IMR-90 (cell line): ENCODE results near the gene CASP6. TPM values are rescaled to one million over a fixed set of nuclear protein-coding genes. Genes with fewer than 3 reads are reported as not detected.

ENCODE experiments used
- ATAC-seq: fragments of 200-7000 bp; cut with Tn5 transposase; 2 replicates; pipeline ENCODE4 v1.9.1; 2020; ENCODE audit warnings: low read depth, mild to moderate bottlenecking, moderate library complexity
- BruUV-seq: library from RNA; stranded (reverse); fragments of 400-500 nt; replicated peaks from 2 replicates; lab custom pipeline; 2021; lab: Mats Ljungman, UMichigan
- CTCF ChIA-PET: fragments of 300-600 bp; formaldehyde crosslinking; extraction: SDS; loops from one replicate; lab custom pipeline; 2021; ENCODE audit warnings: antibody characterized with exemption; lab: Yijun Ruan, JAX
- POLR2A ChIA-PET: fragments of 300-600 bp; sonication (Branson Sonifier 250); formaldehyde crosslinking; loops from one replicate; lab custom pipeline; 2022; ENCODE audit warnings: antibody characterized with exemption; ENCODE audit not compliant: unreplicated experiment; lab: Charles Lee
- DNase-seq: peaks from one replicate; pipeline ENCODE4 v3.0.0; 2013
- H2AFZ ChIP-seq: replicated peaks from 2 replicates; pipeline ENCODE3; 2013; ENCODE audit warnings: low read length, mild to moderate bottlenecking; ENCODE audit not compliant: poor library complexity
- H2AK5ac ChIP-seq: 2 replicates; pipeline ENCODE4 v1.6.1; 2013; ENCODE audit warnings: low read depth, low read length, inconsistent platforms
- H2AK9ac ChIP-seq: replicated peaks from 2 replicates; pipeline ENCODE3; 2013; ENCODE audit warnings: mild to moderate bottlenecking, low read depth, low read length, moderate library complexity; ENCODE audit not compliant: poor library complexity
- H2BK120ac ChIP-seq: 2 replicates; pipeline ENCODE4 v1.6.1; 2013; ENCODE audit warnings: low read depth, low read length, inconsistent platforms
- H2BK15ac ChIP-seq: 3 replicates; pipeline ENCODE4 v1.6.1; 2013; ENCODE audit warnings: low read depth, low read length, inconsistent platforms
- H2BK20ac ChIP-seq: 2 replicates; pipeline ENCODE4 v1.6.1; 2013; ENCODE audit warnings: low read depth, mild to moderate bottlenecking, inconsistent platforms, low read length, moderate library complexity
- H2BK5ac ChIP-seq: 2 replicates; pipeline ENCODE4 v1.6.1; 2013; ENCODE audit warnings: mild to moderate bottlenecking, low read depth, low read length, inconsistent platforms; ENCODE audit not compliant: poor library complexity, severe bottlenecking
- H3K14ac ChIP-seq: replicated peaks from 2 replicates; pipeline ENCODE4 v1.6.1; 2013; ENCODE audit warnings: low read depth, low read length, inconsistent platforms
- H3K18ac ChIP-seq: 2 replicates; pipeline ENCODE4 v1.6.1; 2013; ENCODE audit warnings: low read depth, low read length, control low read depth
- H3K23ac ChIP-seq: 2 replicates; pipeline ENCODE4 v1.6.1; 2013; ENCODE audit warnings: low read depth, low read length, inconsistent platforms
- H3K27ac ChIP-seq: 2 replicates; pipeline ENCODE4 v1.5.1; 2013; ENCODE audit warnings: mild to moderate bottlenecking, control low read depth, low read length; ENCODE audit not compliant: insufficient read depth
- H3K27me3 ChIP-seq: 2 replicates; pipeline ENCODE4 v1.6.1; 2013; ENCODE audit warnings: low read length; ENCODE audit not compliant: control insufficient read depth, insufficient read depth
- H3K36me3 ChIP-seq: 2 replicates; pipeline ENCODE4 v1.6.1; 2013; ENCODE audit warnings: low read length, mixed read lengths; ENCODE audit not compliant: control insufficient read depth, insufficient read depth
- H3K4ac ChIP-seq: 2 replicates; pipeline ENCODE4 v1.6.1; 2013; ENCODE audit warnings: low read depth, low read length, inconsistent platforms
- H3K4me1 ChIP-seq: 2 replicates; pipeline ENCODE4 v1.6.1; 2013; ENCODE audit warnings: low read length, mixed read lengths; ENCODE audit not compliant: control insufficient read depth, insufficient read depth
- H3K4me2 ChIP-seq: 2 replicates; pipeline ENCODE4 v1.6.1; 2013; ENCODE audit warnings: low read depth, mild to moderate bottlenecking, control low read depth, low read length, moderate library complexity
- H3K4me3 ChIP-seq: 2 replicates; pipeline ENCODE4 v1.5.1; 2013; ENCODE audit warnings: low read depth, mild to moderate bottlenecking, control low read depth, low read length, moderate library complexity; ENCODE audit not compliant: insufficient read depth
- H3K56ac ChIP-seq: 2 replicates; pipeline ENCODE4 v1.6.1; 2013; ENCODE audit warnings: low read length, inconsistent platforms; ENCODE audit not compliant: insufficient read depth; ENCODE audit errors: extremely low read depth
- H3K79me1 ChIP-seq, 2 experiments: 2 replicates each; pipeline ENCODE4 v1.6.1; 2013; ENCODE audit warnings: low read length in 2 of 2, inconsistent platforms in 1 of 2, low read depth in 1 of 2
- H3K9ac ChIP-seq: 2 replicates; pipeline ENCODE4 v1.6.1; 2013; ENCODE audit warnings: low read depth, low read length, control low read depth
- H3K9me1 ChIP-seq: 2 replicates; pipeline ENCODE4 v1.6.1; 2013; ENCODE audit warnings: low read length, inconsistent platforms; ENCODE audit not compliant: insufficient read depth
- H3K9me3 ChIP-seq: 2 replicates; pipeline ENCODE4 v1.6.1; 2013; ENCODE audit warnings: low read length; ENCODE audit not compliant: control insufficient read depth, insufficient read depth
- H4K20me1 ChIP-seq: 2 replicates; pipeline ENCODE4 v1.6.1; 2013; ENCODE audit warnings: low read length, inconsistent platforms; ENCODE audit not compliant: insufficient read depth
- H4K5ac ChIP-seq: 2 replicates; pipeline ENCODE4 v1.6.1; 2013; ENCODE audit warnings: mild to moderate bottlenecking, low read depth, low read length, control low read depth
- H4K8ac ChIP-seq, 2 experiments: 2 replicates each; pipeline ENCODE4 v1.6.1; 2013; ENCODE audit warnings: low read depth in 2 of 2, low read length in 2 of 2, control low read depth in 1 of 2, inconsistent platforms in 1 of 2
- H4K91ac ChIP-seq: 2 replicates; pipeline ENCODE4 v1.6.1; 2013; ENCODE audit warnings: low read depth, low read length, inconsistent platforms; ENCODE audit not compliant: insufficient read depth
- BHLHE40 ChIP-seq: fragments of 150-350 bp; IDR thresholded peaks from 2 replicates; pipeline ENCODE4 v1.6.1; 2016; ENCODE audit warnings: mild to moderate bottlenecking, low read depth, low read length
- CEBPB ChIP-seq: IDR thresholded peaks from 2 replicates; pipeline ENCODE4 v1.6.1; 2012; ENCODE audit warnings: low read depth, low read length, improper control_type of control experiment
- CHD1 ChIP-seq: IDR thresholded peaks from 2 replicates; pipeline ENCODE4 v1.6.1; 2012; ENCODE audit warnings: low read depth, low read length, improper control_type of control experiment
- FOS ChIP-seq: fragments of 150-350 bp; IDR thresholded peaks from 2 replicates; pipeline ENCODE4 v1.6.1; 2016; ENCODE audit warnings: low read depth, low read length
- MAFK ChIP-seq: IDR thresholded peaks from 2 replicates; pipeline ENCODE4 v1.6.1; 2012; ENCODE audit warnings: low read depth, low read length, improper control_type of control experiment
- MXI1 ChIP-seq: IDR thresholded peaks from 2 replicates; pipeline ENCODE4 v1.6.1; 2012; ENCODE audit warnings: low read depth, mild to moderate bottlenecking, low read length, moderate library complexity, borderline replicate concordance
- NFE2L2 ChIP-seq: fragments of 150-350 bp; IDR thresholded peaks from 2 replicates; pipeline ENCODE4 v1.6.1; 2016; ENCODE audit warnings: low read depth, mild to moderate bottlenecking, low read length
- POLR2A ChIP-seq: IDR thresholded peaks from 2 replicates; pipeline ENCODE4 v1.6.1; 2012; ENCODE audit warnings: mild to moderate bottlenecking, low read depth, low read length
- RAD21 ChIP-seq: IDR thresholded peaks from 2 replicates; pipeline ENCODE4 v1.6.1; 2012; ENCODE audit warnings: low read length, improper control_type of control experiment
- SMC3 ChIP-seq: fragments of 150-350 bp; IDR thresholded peaks from 2 replicates; pipeline ENCODE4 v1.6.1; 2016; ENCODE audit warnings: low read depth, mild to moderate bottlenecking, antibody characterized with exemption, low read length, moderate library complexity
- WGBS, 2 experiments: methylation state at CpG; one replicate each; pipeline versions ENCODE4 v1.1.5 to v1.1.7; 2013; ENCODE audit warnings: missing lambda C conversion rate in 2 of 2; ENCODE audit not compliant: insufficient read length in 1 of 2; ENCODE audit errors: extremely low coverage in 2 of 2; 5-methylcytosine and 5-hydroxymethylcytosine counted together
- dilution Hi-C: fragments of 300-500 bp; cut with HindIII; formaldehyde crosslinking; loops from one replicate; pipeline ENCODE4 v1.14.3; 2018; ENCODE audit warnings: low sequenced_read_pairs; ENCODE audit not compliant: unreplicated experiment
- in situ Hi-C: fragments of 300-500 bp; cut with MboI; formaldehyde crosslinking; loops from 3 replicates; pipeline ENCODE4 v1.14.3; 2019; ENCODE audit warnings: low sequenced_read_pairs, inconsistent platforms, mixed read lengths
- intact Hi-C: fragments of 100-400 bp; cut with micrococcal nuclease; formaldehyde crosslinking; loops from 2 replicates; pipeline ENCODE4 v1.10.0; 2022
- polyA plus RNA-seq, 3 experiments: library from polyadenylated mRNA; depleted of rRNA; stranded (reverse); fragments of >200 nt; gene quantifications; 2 replicates each; pipeline ENCODE4 v1.2.3, GENCODE V29; 2012; ENCODE audit warnings: low replicate concordance in 1 of 3
- total RNA-seq: library from RNA; depleted of rRNA; stranded (reverse); fragments of >200 nt; gene quantifications from 2 replicates; pipeline ENCODE4 v1.2.3, GENCODE V29; 2012
- TF ChIP-seq, protein P1 (sequence below): conservative IDR thresholded peaks from 2 replicates; pipeline ENCODE4 v1.5.1; 2012; ENCODE audit warnings: mild to moderate bottlenecking, low read depth, low read length, improper control_type of control experiment

The CASP6 gene
- total and polyA plus RNA-seq, 2 of the 4 experiments (the other 2 are of a cell fraction), result 25.0 to 44.1 TPM

GRCh38 chr4:109733728-109734127, 30.5 kb upstream of the CASP6 start:
- intact Hi-C loops, result loop anchor here (5.0 kb wide), 1 partner anchor 301 kb away; the partner anchor contains the start of gene SEC24B
- in situ Hi-C loops, result no loop called here
- WGBS, 2 experiments, result 83% methylated on average over 2 of the region's 5 CpGs; no CpG with 5 or more reads in 1 of the 2 experiments

More at GRCh38 chr4:109733728-109734127, 30.5 kb upstream of the CASP6 start:
- no peak overlapping the region for H3K4me3 ChIP-seq
- H3K27me3 ChIP-seq, result no peaks in the 10 kb centered on the region
- peaks cover 7 to 8% of the 10 kb centered on the region in 2 experiments for H3K79me1 ChIP-seq
- H4K91ac ChIP-seq, result no peak overlapping the region
- dilution Hi-C loops, result no loop called here
- TF ChIP-seq NFE2L2 (no peak), CEBPB (no peak), MXI1 (no peak), BHLHE40 (no peak), CHD1 (no peak), FOS (no peak), SMC3 (no peak), POLR2A (no peak), RAD21 (no peak), MAFK (no peak)
- TF ChIP-seq, protein P1, sequence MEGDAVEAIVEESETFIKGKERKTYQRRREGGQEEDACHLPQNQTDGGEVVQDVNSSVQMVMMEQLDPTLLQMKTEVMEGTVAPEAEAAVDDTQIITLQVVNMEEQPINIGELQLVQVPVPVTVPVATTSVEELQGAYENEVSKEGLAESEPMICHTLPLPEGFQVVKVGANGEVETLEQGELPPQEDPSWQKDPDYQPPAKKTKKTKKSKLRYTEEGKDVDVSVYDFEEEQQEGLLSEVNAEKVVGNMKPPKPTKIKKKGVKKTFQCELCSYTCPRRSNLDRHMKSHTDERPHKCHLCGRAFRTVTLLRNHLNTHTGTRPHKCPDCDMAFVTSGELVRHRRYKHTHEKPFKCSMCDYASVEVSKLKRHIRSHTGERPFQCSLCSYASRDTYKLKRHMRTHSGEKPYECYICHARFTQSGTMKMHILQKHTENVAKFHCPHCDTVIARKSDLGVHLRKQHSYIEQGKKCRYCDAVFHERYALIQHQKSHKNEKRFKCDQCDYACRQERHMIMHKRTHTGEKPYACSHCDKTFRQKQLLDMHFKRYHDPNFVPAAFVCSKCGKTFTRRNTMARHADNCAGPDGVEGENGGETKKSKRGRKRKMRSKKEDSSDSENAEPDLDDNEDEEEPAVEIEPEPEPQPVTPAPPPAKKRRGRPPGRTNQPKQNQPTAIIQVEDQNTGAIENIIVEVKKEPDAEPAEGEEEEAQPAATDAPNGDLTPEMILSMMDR, result no peak
- no peak overlapping the region for H3K14ac ChIP-seq
- H3K18ac ChIP-seq, result no peak overlapping the region
- BruUV-seq, result no TSS peak
- H3K36me3 ChIP-seq, result no peaks in the 10 kb centered on the region
- H3K23ac ChIP-seq, result no peak overlapping the region
- no peak overlapping the region for H3K9ac ChIP-seq
- H2BK5ac ChIP-seq, result no peak overlapping the region
- no peak overlapping the region for H3K27ac ChIP-seq
- CTCF ChIA-PET, result no interaction called here
- ATAC-seq, result no peak
- POLR2A ChIA-PET, result no interaction called here
- peaks cover 9% of the 10 kb centered on the region for H3K4me1 ChIP-seq
- DNase-seq, result no peak
- H2AK5ac ChIP-seq, result no peak overlapping the region
- no peaks in the 10 kb centered on the region for H3K9me1 ChIP-seq
- no peak overlapping the region for H3K4me2 ChIP-seq
- H2BK15ac ChIP-seq, result no peak overlapping the region
- no peak overlapping the region for H2BK20ac ChIP-seq
- no peak overlapping the region for H2BK120ac ChIP-seq
- H3K9me3 ChIP-seq, result no peaks in the 10 kb centered on the region
- H2AK9ac ChIP-seq, result no peak overlapping the region
- H3K56ac ChIP-seq, result no peak overlapping the region
- H2AFZ ChIP-seq, result no peak overlapping the region
- no peak overlapping the region for H4K8ac ChIP-seq
- no peaks in the 10 kb centered on the region for H4K20me1 ChIP-seq
- no peak overlapping the region for H3K4ac ChIP-seq
- H4K5ac ChIP-seq, result no peak overlapping the region
